22Rv1 (cell line): Measurements from ENCODE around the gene OR10G7.

ENCODE experiments used
- ZFX ChIP-seq: fragments of 450-650 bp; IDR thresholded peaks from 2 replicates; pipeline ENCODE4 v1.6.1; 2017; ENCODE audit warnings: antibody characterized with exemption, borderline replicate concordance
- TF ChIP-seq, protein P1 (sequence below): fragments of 450-650 bp; IDR thresholded peaks from 2 replicates; pipeline ENCODE4 v1.5.1; 2017; ENCODE audit warnings: mild to moderate bottlenecking

DNA sequence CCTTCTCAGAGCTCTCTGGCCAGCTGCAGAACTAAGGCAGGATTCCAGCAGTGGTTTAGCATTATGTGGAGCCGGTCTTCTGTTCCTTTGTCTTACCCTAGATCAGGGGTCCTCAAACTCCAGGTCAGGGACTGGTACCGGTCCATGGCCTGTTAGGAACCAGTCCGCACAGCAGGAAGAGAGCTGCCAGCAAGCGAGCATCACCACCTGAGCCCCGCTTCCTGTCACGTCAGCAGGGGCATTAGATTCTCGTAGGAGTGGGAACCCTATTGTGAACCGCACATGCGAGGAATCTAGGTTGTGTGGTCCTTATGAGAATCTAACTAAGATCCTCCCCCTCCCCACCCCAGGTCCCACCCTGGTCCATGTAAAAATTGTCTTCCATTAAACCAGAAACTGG lies 1.6 kb downstream of the OR10G7 start:
- TF ChIP-seq, protein P1, sequence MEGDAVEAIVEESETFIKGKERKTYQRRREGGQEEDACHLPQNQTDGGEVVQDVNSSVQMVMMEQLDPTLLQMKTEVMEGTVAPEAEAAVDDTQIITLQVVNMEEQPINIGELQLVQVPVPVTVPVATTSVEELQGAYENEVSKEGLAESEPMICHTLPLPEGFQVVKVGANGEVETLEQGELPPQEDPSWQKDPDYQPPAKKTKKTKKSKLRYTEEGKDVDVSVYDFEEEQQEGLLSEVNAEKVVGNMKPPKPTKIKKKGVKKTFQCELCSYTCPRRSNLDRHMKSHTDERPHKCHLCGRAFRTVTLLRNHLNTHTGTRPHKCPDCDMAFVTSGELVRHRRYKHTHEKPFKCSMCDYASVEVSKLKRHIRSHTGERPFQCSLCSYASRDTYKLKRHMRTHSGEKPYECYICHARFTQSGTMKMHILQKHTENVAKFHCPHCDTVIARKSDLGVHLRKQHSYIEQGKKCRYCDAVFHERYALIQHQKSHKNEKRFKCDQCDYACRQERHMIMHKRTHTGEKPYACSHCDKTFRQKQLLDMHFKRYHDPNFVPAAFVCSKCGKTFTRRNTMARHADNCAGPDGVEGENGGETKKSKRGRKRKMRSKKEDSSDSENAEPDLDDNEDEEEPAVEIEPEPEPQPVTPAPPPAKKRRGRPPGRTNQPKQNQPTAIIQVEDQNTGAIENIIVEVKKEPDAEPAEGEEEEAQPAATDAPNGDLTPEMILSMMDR, result no peak
- TF ChIP-seq ZFX, result no peak
